Measurements from ENCODE around the gene CYP11A1. TPM values are rescaled to one million over a fixed set of nuclear protein-coding genes. Genes with fewer than 3 reads are reported as not detected.

CYP11A1 gene
- total RNA-seq, 1 experiment from 2014 or later, result 5.2 TPM

DNA sequence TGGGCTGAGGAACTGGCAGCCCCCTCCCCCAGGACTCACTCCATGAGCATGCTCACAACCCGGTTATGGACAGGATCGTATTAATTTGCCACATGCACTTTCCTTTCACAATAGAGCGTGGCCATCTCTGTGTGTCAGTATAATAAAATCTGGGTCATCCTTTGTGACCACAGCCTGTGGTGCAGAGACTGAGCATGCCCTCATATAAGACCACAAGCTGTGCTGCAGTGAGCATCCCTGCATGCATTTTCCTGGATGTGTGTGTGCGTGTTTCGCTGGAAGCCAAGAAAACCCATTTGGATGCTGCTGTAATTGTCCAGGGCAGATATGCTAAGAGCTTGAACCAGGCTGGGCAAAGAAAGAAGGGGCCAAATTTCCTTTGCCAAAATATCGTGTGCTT lies 39.7 kb downstream of the CYP11A1 start:
- no peak for DNase-seq
- Histone ChIP-seq H3K27me3 (ENCODE audit: control insufficient read depth, insufficient read depth, low read length) (no peaks in the 10 kb centered on the region; the same call in 1 of the 2 replicates), H3K36me3 (replicated peaks; ENCODE audit: control insufficient read depth, insufficient read depth, low read length) (no peaks in the 10 kb centered on the region), H3K4me3 (ENCODE audit: insufficient read depth, low read depth, low read length) (no peak overlapping the region)

GRCh38 chr15:74326746-74327145 lies 40.7 kb downstream of the CYP11A1 start:
- no peak overlapping the region for H3K4me3 ChIP-seq (ENCODE audit: insufficient read depth, low read depth, low read length)
- no peak for DNase-seq
- no peaks in the 10 kb centered on the region; the same call in 1 of the 2 replicates for H3K27me3 ChIP-seq (ENCODE audit: control insufficient read depth, insufficient read depth, low read length)
- H3K36me3 ChIP-seq (replicated peaks; ENCODE audit: control insufficient read depth, insufficient read depth, low read length), result no peaks in the 10 kb centered on the region

- H3K36me3 ChIP-seq (replicated peaks; ENCODE audit: control insufficient read depth, insufficient read depth, low read length), result no peaks in the 10 kb centered on the region
- H3K4me3 ChIP-seq (ENCODE audit: insufficient read depth, low read depth, low read length), result no peak overlapping the region
- no peak for DNase-seq
- no peaks in the 10 kb centered on the region for H3K27me3 ChIP-seq (ENCODE audit: control insufficient read depth, insufficient read depth, low read length)
Observed at GRCh38 chr15:74324714-74325113, 42.7 kb downstream of the CYP11A1 start.

GRCh38 chr15:74322558-74323180 lies 44.8 kb downstream of the CYP11A1 start:
- H3K4me3 ChIP-seq (ENCODE audit: insufficient read depth, low read depth, low read length), result no peak overlapping the region
- no peaks in the 10 kb centered on the region for H3K27me3 ChIP-seq (ENCODE audit: control insufficient read depth, insufficient read depth, low read length)
- H3K36me3 ChIP-seq (replicated peaks; ENCODE audit: control insufficient read depth, insufficient read depth, low read length), result no peaks in the 10 kb centered on the region
- DNase-seq, result peak; percentile 93

DNA sequence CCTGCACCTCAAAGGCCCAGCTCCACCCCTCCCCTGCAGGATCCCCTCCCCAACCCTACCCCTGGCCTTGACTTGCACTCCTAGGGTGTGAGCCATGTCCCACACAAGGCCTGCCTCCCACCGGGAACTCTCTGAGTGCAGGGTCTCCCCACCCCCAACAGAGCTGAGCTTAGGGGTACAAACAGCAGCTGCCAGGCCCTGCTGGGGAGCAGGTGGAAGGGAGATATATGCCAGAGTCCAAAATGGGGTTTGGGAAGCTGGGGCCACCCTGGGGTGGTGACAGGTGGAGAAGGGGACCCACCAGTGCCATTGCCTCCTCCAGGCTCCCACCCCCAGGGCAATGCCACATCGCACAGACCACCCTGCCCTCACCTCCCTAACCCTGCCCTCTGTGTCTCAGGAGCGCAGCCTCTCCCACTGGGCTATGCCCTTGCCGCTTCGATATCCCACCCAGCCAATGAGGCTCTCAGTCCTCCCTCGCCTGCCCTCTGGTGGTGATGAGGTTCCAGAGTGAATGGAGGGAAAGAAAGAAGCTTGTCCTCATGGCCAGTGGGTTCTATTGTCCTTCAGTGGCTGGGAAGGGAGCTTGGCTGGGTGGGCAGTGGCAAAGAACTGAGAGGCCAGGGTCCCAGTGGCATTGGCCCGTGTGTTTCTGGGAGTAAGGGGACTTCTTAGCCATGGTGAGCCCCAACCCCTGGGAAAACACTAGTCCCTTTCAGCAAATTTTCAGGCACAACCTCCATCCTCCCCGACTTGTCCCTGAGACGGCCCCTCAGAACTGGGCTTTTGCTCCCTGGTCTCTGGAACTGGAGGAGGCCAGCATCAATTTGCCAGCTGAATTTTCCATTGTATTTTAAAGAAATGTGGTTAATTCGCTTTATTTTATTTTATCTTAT lies 46.8 kb downstream of the CYP11A1 start:
- no peak overlapping the region for H3K4me3 ChIP-seq (ENCODE audit: insufficient read depth, low read depth, low read length)

GRCh38 chr15:74319596-74320351 lies 47.7 kb downstream of the CYP11A1 start:
- H3K36me3 ChIP-seq (replicated peaks; ENCODE audit: control insufficient read depth, insufficient read depth, low read length), result no peaks in the 10 kb centered on the region
- H3K27me3 ChIP-seq (ENCODE audit: control insufficient read depth, insufficient read depth, low read length), result no peaks in the 10 kb centered on the region; the same call in 1 of the 2 replicates
- peak; percentile 92 for DNase-seq
- H3K4me3 ChIP-seq (ENCODE audit: insufficient read depth, low read depth, low read length), result no peak overlapping the region

More for the DNA sequence above, 46.8 kb downstream of the CYP11A1 start:
- H3K36me3 ChIP-seq (replicated peaks; ENCODE audit: control insufficient read depth, insufficient read depth, low read length), result no peaks in the 10 kb centered on the region
- DNase-seq, result peak; percentile 82
- no peaks in the 10 kb centered on the region for H3K27me3 ChIP-seq (ENCODE audit: control insufficient read depth, insufficient read depth, low read length)

DNA sequence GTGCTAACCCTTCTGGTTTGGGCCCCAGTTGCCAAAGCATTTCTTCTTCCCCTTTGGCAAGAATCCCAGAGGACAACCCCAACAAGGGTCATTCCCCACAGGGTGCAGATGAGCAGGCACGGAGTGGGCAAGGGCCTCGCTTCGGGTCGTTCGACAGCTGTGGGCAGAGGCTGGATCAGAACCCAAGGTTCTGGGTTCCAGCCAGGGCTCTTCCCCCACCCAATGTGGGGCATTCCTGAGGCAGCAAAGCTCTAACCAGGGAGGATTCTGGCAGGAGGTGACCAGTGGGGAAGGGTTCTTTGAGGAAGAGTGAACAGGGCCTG lies 48.3 kb downstream of the CYP11A1 start:
- no peaks in the 10 kb centered on the region for H3K36me3 ChIP-seq (replicated peaks; ENCODE audit: control insufficient read depth, insufficient read depth, low read length)
- DNase-seq, result no peak
- no peak overlapping the region for H3K4me3 ChIP-seq (ENCODE audit: insufficient read depth, low read depth, low read length)
- no peaks in the 10 kb centered on the region; the same call in 1 of the 2 replicates for H3K27me3 ChIP-seq (ENCODE audit: control insufficient read depth, insufficient read depth, low read length)

GRCh38 chr15:74318376-74319137 lies 48.9 kb downstream of the CYP11A1 start:
- H3K36me3 ChIP-seq (replicated peaks; ENCODE audit: control insufficient read depth, insufficient read depth, low read length), result no peaks in the 10 kb centered on the region
- no peak for DNase-seq
- H3K4me3 ChIP-seq (ENCODE audit: insufficient read depth, low read depth, low read length), result no peak overlapping the region
- no peaks in the 10 kb centered on the region; the same call in 1 of the 2 replicates for H3K27me3 ChIP-seq (ENCODE audit: control insufficient read depth, insufficient read depth, low read length)

DNA sequence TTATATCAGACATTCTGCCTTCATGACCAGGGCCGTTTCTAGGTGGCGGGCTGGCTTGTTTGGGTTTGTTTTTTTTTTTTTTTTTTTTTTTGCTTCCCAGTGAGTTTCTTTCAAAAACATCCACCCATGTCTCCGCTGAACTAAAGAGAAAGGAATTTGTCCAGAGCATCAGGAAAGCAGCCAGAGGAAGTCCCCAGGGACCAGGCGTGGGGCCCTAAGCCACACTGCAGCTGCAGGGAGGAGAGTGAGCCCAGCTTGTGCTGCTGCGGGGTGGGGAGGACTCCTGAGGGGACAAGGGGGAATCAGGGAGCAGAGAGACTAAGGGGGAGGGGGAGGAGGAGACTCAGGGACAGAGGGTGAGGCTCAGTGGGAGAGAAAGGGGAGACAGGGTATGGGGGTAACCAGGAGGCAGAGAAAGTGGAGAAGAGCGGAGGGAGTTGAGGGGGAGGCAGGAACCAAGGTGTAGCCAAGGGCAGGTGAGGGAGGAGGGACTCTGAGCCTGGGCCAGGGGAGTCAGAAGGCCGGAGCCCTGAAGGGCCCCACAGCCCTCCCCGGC lies 49.5 kb downstream of the CYP11A1 start:
- H3K4me3 ChIP-seq (ENCODE audit: insufficient read depth, low read depth, low read length), result no peak overlapping the region
- H3K36me3 ChIP-seq (replicated peaks; ENCODE audit: control insufficient read depth, insufficient read depth, low read length), result no peaks in the 10 kb centered on the region
- no peaks in the 10 kb centered on the region; the same call in 1 of the 2 replicates for H3K27me3 ChIP-seq (ENCODE audit: control insufficient read depth, insufficient read depth, low read length)
- peak; percentile 66 for DNase-seq

- H3K27me3 ChIP-seq (ENCODE audit: control insufficient read depth, insufficient read depth, low read length), result no peaks in the 10 kb centered on the region; the same call in 1 of the 2 replicates
- H3K36me3 ChIP-seq (replicated peaks; ENCODE audit: control insufficient read depth, insufficient read depth, low read length), result no peaks in the 10 kb centered on the region
- no peak for DNase-seq
- no peak overlapping the region for H3K4me3 ChIP-seq (ENCODE audit: insufficient read depth, low read depth, low read length)
Observed at GRCh38 chr15:74316141-74316540, 51.3 kb downstream of the CYP11A1 start.

GRCh38 chr15:74315626-74316025 lies 51.8 kb downstream of the CYP11A1 start:
- Histone ChIP-seq H3K4me3 (ENCODE audit: insufficient read depth, low read depth, low read length) (no peak overlapping the region), H3K27me3 (ENCODE audit: control insufficient read depth, insufficient read depth, low read length) (no peaks in the 10 kb centered on the region; the same call in 1 of the 2 replicates), H3K36me3 (replicated peaks; ENCODE audit: control insufficient read depth, insufficient read depth, low read length) (no peaks in the 10 kb centered on the region)
- no peak for DNase-seq

DNA sequence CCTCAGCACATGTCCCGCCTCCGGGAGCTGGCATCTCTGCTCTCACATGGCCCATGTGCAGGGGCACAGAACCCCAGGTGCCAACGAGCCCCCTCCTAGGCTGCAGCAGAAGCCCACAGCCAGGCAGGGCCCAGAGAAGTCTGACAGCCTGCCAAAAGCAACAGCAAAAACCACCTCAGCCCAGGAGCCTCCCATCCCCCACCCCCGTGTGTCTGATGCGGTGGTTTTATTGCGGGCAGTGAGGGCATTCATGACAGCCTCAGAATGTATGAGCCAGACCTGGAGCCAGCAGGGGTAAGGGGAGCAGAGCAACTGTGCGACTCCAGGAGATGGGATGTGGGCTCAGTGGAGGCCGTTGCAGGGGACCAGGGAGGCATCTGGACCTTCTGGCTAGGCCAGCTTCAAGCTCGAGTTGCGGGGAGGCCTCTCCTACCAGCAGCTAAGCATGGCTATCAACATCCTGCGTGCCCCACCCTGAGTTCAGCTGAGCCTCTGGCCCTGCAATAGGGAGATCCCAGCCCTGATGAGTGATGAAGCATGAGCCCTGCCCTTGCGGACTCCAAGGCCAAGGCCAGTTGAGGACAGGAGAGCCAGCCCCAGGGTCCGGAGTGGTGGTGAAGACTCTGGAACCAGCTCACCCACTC lies 52.5 kb downstream of the CYP11A1 start:
- no peak for DNase-seq
- H3K27me3 ChIP-seq (ENCODE audit: control insufficient read depth, insufficient read depth, low read length), result no peaks in the 10 kb centered on the region; the same call in 1 of the 2 replicates
- no peak overlapping the region for H3K4me3 ChIP-seq (ENCODE audit: insufficient read depth, low read depth, low read length)
- no peaks in the 10 kb centered on the region for H3K36me3 ChIP-seq (replicated peaks; ENCODE audit: control insufficient read depth, insufficient read depth, low read length)

GRCh38 chr15:74313889-74314288 lies 53.6 kb downstream of the CYP11A1 start:
- no peak for DNase-seq
- H3K27me3 ChIP-seq (ENCODE audit: control insufficient read depth, insufficient read depth, low read length), result no peaks in the 10 kb centered on the region; the same call in 1 of the 2 replicates
- no peak overlapping the region for H3K4me3 ChIP-seq (ENCODE audit: insufficient read depth, low read depth, low read length)
- no peaks in the 10 kb centered on the region for H3K36me3 ChIP-seq (replicated peaks; ENCODE audit: control insufficient read depth, insufficient read depth, low read length)
